Measurements from ENCODE around the gene LAMA3. TPM values are rescaled to one million over a fixed set of nuclear protein-coding genes. Genes with fewer than 3 reads are reported as not detected.

The LAMA3 gene
- total RNA-seq, 1 experiment from 2014 or later, result 5.6 TPM

- H4K20me1 ChIP-seq (ENCODE audit: insufficient read depth), result no peaks in the 10 kb centered on the region
- intact Hi-C loops (cut with micrococcal nuclease), result no loop called here
- RAD21 ChIA-PET (ENCODE audit: low non-redundant PET in 1 of 2, low total read pairs in 2 of 2, uncharacterized antibody in 2 of 2, unreplicated experiment in 2 of 2), result no interaction called here
- H3K27me3 ChIP-seq (ENCODE audit: insufficient read depth, low read length), result no peaks in the 10 kb centered on the region
- no peaks in the 10 kb centered on the region for H3K36me3 ChIP-seq (ENCODE audit: control insufficient read depth in 1 of 2, insufficient read depth in 2 of 2, low read length in 2 of 2)
- CTCF ChIA-PET, result no interaction called here
- DNase-seq (ENCODE audit: low read depth, low spot score) (no peak), ATAC-seq (no peak)
- no peak overlapping the region for H3K4me2 ChIP-seq (ENCODE audit: low read length)
- no peaks in the 10 kb centered on the region for H3K79me2 ChIP-seq (ENCODE audit: insufficient read depth, low read length)
- TF ChIP-seq POLR2A (IDR thresholded peaks at IDR 0.05; ENCODE audit: borderline replicate concordance, extremely low read depth, insufficient read depth, insufficient read length) (no peak), CEBPB (IDR thresholded peaks at IDR 0.05; ENCODE audit: low read depth) (no peak), ZBTB33 (IDR thresholded peaks at IDR 0.05; ENCODE audit: extremely low read depth, insufficient replicate concordance, low read length) (no peak), REST (IDR thresholded peaks at IDR 0.05; ENCODE audit: low read depth) (no peak), CTCF (IDR thresholded peaks at IDR 0.05 in 2 of 3, conservative IDR thresholded peaks at IDR 0.05 in 1 of 3; ENCODE audit: borderline replicate concordance in 1 of 3, insufficient read depth in 1 of 3, low read depth in 2 of 3, low read length in 2 of 3) (no peak), SP1 (IDR thresholded peaks at IDR 0.05; ENCODE audit: low read depth) (no peak), ZFX (IDR thresholded peaks at IDR 0.05) (no peak), CBX3 (IDR thresholded peaks at IDR 0.05; ENCODE audit: low read depth) (no peak), POLR2AphosphoS5 (IDR thresholded peaks at IDR 0.05; ENCODE audit: low read depth, low read length) (no peak), ATF3 (IDR thresholded peaks at IDR 0.05) (no peak)
- H3K9me3 ChIP-seq (ENCODE audit: control insufficient read depth in 1 of 2, insufficient read depth in 1 of 2, low read depth in 1 of 2, low read length in 2 of 2), result no peaks in the 10 kb centered on the region
- H3K9me2 ChIP-seq (ENCODE audit: insufficient read depth), result no peaks in the 10 kb centered on the region
- H2AFZ ChIP-seq (ENCODE audit: low read depth, low read length, poor library complexity, severe bottlenecking), result no peak overlapping the region
- H3K9ac ChIP-seq (ENCODE audit: low read length), result no peak overlapping the region
- H3K27ac ChIP-seq (ENCODE audit: low read depth, low read length), result no peak overlapping the region
- H3K4me1 ChIP-seq (ENCODE audit: control insufficient read depth in 1 of 2, insufficient read depth in 2 of 2, low read length in 2 of 2), result peaks cover 27 to 33% of the 10 kb centered on the region in 2 experiments
- no TSS peak for BruUV-seq (replicated peaks)
- H3K4me3 ChIP-seq (replicated peaks in 1 of 2; ENCODE audit: low read depth in 1 of 2, low read length in 2 of 2), result no peak overlapping the region
- POLR2A ChIA-PET, result no interaction called here
Observed at GRCh38 chr18:23887493-23887892, 198.2 kb downstream of the LAMA3 start.

Data from HCT116 (cell line).